ENCODE measurements around the gene DIAPH2.

DNA sequence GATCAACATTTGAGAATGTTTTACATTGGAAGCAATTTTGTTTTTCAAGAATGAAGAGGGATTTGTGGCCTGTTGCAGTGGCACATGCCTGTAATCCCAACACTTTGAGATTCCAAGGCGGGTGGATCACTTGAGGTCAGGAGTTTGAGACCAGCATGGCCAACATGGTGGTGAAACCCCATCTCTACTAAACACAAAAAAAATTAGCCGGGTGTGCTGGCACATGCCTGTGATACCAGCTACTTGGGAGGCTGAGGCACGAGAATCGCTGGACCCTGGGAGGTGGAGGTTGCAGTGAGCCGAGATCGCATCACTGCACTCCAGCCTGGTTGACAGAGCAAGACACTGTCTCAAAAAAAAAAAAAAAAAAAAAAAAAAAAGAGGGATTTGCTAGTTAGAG, 326.9 kb downstream of the DIAPH2 start:
- TF ChIP-seq, protein P1, sequence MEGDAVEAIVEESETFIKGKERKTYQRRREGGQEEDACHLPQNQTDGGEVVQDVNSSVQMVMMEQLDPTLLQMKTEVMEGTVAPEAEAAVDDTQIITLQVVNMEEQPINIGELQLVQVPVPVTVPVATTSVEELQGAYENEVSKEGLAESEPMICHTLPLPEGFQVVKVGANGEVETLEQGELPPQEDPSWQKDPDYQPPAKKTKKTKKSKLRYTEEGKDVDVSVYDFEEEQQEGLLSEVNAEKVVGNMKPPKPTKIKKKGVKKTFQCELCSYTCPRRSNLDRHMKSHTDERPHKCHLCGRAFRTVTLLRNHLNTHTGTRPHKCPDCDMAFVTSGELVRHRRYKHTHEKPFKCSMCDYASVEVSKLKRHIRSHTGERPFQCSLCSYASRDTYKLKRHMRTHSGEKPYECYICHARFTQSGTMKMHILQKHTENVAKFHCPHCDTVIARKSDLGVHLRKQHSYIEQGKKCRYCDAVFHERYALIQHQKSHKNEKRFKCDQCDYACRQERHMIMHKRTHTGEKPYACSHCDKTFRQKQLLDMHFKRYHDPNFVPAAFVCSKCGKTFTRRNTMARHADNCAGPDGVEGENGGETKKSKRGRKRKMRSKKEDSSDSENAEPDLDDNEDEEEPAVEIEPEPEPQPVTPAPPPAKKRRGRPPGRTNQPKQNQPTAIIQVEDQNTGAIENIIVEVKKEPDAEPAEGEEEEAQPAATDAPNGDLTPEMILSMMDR (conservative IDR thresholded peaks at IDR 0.05; ENCODE audit: low read length), result no peak
- TF ChIP-seq EZH2phosphoT487 (IDR thresholded peaks at IDR 0.05; ENCODE audit: borderline replicate concordance), result no peak
